ENCODE measurements around the gene SBNO1.

Gene SBNO1

DNA sequence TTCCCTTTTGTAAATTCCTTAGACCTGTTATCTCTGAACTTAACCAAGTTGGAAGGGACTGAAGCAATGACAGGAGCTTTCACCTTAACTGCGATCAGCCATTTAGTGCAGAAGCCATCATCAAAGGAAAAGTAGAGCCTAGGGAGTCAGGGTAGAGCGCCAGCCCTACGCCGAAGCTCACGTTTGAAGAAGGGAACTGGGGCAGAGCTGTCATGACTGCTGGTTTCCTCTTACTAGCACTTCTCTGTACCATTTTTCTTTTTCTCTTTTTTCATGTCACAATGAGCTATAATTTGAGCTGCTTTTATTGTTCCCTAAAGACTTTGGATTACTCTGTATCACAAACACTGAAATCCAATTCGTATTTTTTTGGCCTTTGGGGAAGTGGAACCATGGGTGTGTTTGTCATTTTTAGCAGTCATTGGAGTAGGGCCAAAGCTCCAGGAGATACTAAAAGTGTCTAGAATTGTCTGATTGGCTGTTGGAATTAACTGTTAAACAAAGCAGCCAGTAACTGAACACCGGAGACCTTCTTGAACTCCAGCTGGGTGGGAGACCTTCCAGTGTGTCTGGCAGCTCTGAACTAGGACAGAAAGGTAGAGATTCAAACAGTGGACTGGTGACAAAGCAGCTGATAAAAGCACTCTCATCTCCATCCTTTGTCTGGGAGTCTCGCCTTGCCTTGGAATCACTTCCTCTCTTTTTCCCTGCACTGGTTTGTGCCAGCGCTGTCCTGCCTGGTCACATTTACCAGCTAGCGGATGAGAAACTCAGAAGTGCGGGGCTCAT lies 122.3 kb downstream of the SBNO1 start:
- DNase-seq: no peak
